Hindlimb muscle (tissue), 1 donor: ENCODE data around the gene MYL7. TPM values are rescaled to one million over a fixed set of nuclear protein-coding genes. Genes with fewer than 3 reads are reported as not detected.

Source experiments
- DNase-seq: peaks from one replicate; pipeline ENCODE4 v3.0.0-alpha.2; 2013
- polyA plus RNA-seq: library from polyadenylated mRNA; unstranded; fragments of 120-200 nt; gene quantifications from one replicate; pipeline ENCODE4 v1.2.1, GENCODE V29; 2013; ENCODE audit not compliant: insufficient read length

The MYL7 gene
- polyA plus RNA-seq, 1 donor, result 5.1 TPM

- DNase-seq, result no peak
Observed at GRCh38 chr7:44111761-44112160, 29.4 kb downstream of the MYL7 start.

GRCh38 chr7:44110719-44111635, 30.2 kb downstream of the MYL7 start:
- DNase-seq, result no peak

- no peak for DNase-seq
Observed at GRCh38 chr7:44109991-44110390, 31.1 kb downstream of the MYL7 start.

- DNase-seq, result no peak
Observed at GRCh38 chr7:44108768-44109750, 32.1 kb downstream of the MYL7 start.

- no peak for DNase-seq
Observed at GRCh38 chr7:44107961-44108767, 33.0 kb downstream of the MYL7 start.

- no peak for DNase-seq
Observed at GRCh38 chr7:44107116-44107960, 33.8 kb downstream of the MYL7 start.

GRCh38 chr7:44106311-44107065, 34.6 kb downstream of the MYL7 start:
- DNase-seq, result no peak

GRCh38 chr7:44105832-44106231, 35.3 kb downstream of the MYL7 start:
- no peak for DNase-seq

GRCh38 chr7:44104860-44105771, 36.0 kb downstream of the MYL7 start:
- DNase-seq, result no peak

- peak; percentile 61 for DNase-seq
Observed at GRCh38 chr7:44103923-44104859, 36.9 kb downstream of the MYL7 start, which contains the start of gene AEBP1. AEBP1 (plus strand) TSS chr7:44104345; CDS start chr7:44104666, 321 bp downstream.

GRCh38 chr7:44103566-44103922, 37.6 kb downstream of the MYL7 start:
- no peak for DNase-seq

- DNase-seq, result no peak
Observed at GRCh38 chr7:44102846-44103565, 38.1 kb downstream of the MYL7 start.

GRCh38 chr7:44101966-44102845, 38.9 kb downstream of the MYL7 start:
- no peak for DNase-seq

- DNase-seq, result no peak
Observed at GRCh38 chr7:44101303-44101965, 39.7 kb downstream of the MYL7 start.

- DNase-seq, result peak; percentile 68
Observed at GRCh38 chr7:44100458-44101302, 40.5 kb downstream of the MYL7 start.
